ENCODE results near the gene C2orf76. TPM values are rescaled to one million over a fixed set of nuclear protein-coding genes. Genes with fewer than 3 reads are reported as not detected.
A peak's percentile ranks its signal among the peaks of the same experiment; 100 is the strongest.

C2orf76 gene
- total and polyA plus RNA-seq, 10 of the 15 experiments (the other 5 are each of a cell fraction or from before 2014, with no cell fraction given), result 14.0 to 46.1 (median 25.4) TPM

DNA sequence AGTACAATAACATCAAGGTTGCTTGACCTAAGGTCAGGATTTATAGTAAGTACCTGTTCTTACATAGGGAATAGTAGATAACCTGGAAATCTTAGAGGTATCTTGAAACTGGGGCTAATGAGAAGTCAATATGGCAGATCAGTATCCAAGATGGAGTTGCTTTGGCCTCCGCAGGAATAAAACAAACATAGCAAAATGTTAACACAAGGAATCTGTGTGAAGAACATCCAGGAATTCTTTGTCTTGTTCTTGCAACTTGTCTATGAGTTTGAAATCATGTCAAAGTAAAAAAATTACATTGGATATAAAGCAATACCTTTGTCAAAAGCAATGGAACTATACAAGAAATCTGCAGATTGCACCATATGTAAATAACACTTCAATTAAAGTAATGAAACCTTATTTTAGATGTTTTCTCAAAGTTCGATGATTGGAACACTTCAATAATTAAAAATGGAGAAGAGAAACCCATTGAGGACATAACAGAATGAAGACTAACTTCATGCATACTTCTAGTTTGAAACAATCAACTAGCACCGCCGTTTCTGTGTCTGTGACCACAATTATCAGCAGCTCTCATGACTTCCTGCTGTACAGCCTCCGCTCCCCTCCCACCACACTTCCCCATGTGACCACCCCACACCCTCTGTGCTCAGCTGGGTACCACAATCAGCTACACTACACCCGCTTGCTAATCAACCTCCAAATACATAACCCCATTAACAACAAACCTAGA is 27.6 kb downstream of the C2orf76 start (continued):
- TF ChIP-seq NBN (IDR thresholded peaks at IDR 0.05), result peak; percentile 83

DNA sequence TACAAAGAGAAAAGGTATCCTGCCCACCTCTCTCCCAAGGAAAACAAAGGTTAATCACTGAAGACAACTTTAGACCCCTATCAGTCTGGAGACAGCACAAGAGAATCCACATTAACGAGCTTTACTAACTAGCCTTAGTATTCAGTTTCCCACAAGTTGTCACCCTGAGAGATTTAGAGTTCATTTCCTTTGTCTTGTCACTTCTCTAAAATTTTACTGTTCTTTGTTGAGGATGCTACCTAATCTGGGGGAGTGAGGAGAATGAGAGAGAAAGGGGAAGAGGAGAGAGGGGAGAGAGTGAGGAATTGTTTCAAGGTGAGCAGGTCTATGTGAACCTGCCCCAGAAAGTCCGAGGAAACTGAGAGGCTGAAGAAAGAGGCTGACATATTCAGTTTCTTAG is 28.4 kb downstream of the C2orf76 start:
- Histone ChIP-seq H4K20me1 (ENCODE audit: control insufficient read depth, insufficient read depth) (no peaks in the 10 kb centered on the region), H3K4me2 (ENCODE audit: control insufficient read depth, insufficient read depth) (no peak overlapping the region), H3K27ac (ENCODE audit: control insufficient read depth, insufficient read depth) (no peak overlapping the region), H3K36me3 (ENCODE audit: control insufficient read depth in 2 of 2, insufficient read depth in 2 of 2, low read length in 1 of 2) (no peaks in the 10 kb centered on the region; a peak in 1 of 4 replicates), H3K4me1 (ENCODE audit: control insufficient read depth, insufficient read depth, low read length) (peaks cover 17% of the 10 kb centered on the region), H3K9ac (ENCODE audit: control insufficient read depth, insufficient read depth, low read length) (no peak overlapping the region), H2AFZ (ENCODE audit: control insufficient read depth, low read depth, low read length) (peak overlapping the region; percentile 42), H3K27me3 (replicated peaks in 1 of 2; ENCODE audit: control insufficient read depth in 2 of 2, insufficient read depth in 2 of 2, low read length in 1 of 2) (no peaks in the 10 kb centered on the region), H3K4me3 (no peak overlapping the region), H3K79me2 (ENCODE audit: control insufficient read depth, insufficient read depth, low read length) (no peaks in the 10 kb centered on the region), H3K9me3 (replicated peaks; ENCODE audit: control insufficient read depth, insufficient read depth, low read length) (no peaks in the 10 kb centered on the region)
- in situ Hi-C loops (cut with MboI) (no loop called here), intact Hi-C loops (cut with micrococcal nuclease; ENCODE audit: unreplicated experiment) (no loop called here)
- ChIA-PET SMC1A (ENCODE audit: uncharacterized antibody, unreplicated experiment) (interaction anchor here (0.5 to 1.3 kb wide), 6 partner anchors 12 to 36 kb away, joined by 3 to 5 read pairs (median 3); partner anchors contain the start of genes C2orf76 and DBI), POLR2A (interaction anchor here (0.9 kb wide), 1 partner anchor 50 kb away, joined by 3 read pairs; no protein-coding TSS in a partner anchor), RAD21 (ENCODE audit: unreplicated experiment) (interaction anchor here (0.6 to 1.5 kb wide), 4 partner anchors 9 to 29 kb away, joined by 3 to 6 read pairs (median 4); partner anchors contain the start of genes C2orf76 and DBI), CTCF (interaction anchor here (0.9 to 1.4 kb wide), 3 partner anchors 11 to 118 kb away, joined by 3 to 4 read pairs (median 3); no protein-coding TSS in a partner anchor)
- WGBS (ENCODE audit: insufficient coverage, insufficient replicate concordance, low lambda C conversion rate, missing lambda C conversion rate), result 96% methylated on average over 2 of the region's 2 CpGs
- TF ChIP-seq EP300 (IDR thresholded peaks at IDR 0.05; ENCODE audit: borderline replicate concordance in 1 of 2, control insufficient read depth in 1 of 2, low read depth in 2 of 2, low read length in 2 of 2) (no peak), SPI1 (IDR thresholded peaks at IDR 0.05; ENCODE audit: borderline replicate concordance, insufficient read depth, low read depth, low read length) (peak; percentile 11; the same call in 1 of the 2 replicates)
- no TSS peak for BruUV-seq (replicated peaks)
- DNase-seq (ENCODE audit: low read depth, low spot score), result no peak
- no peak for FAIRE-seq
- no peak for ATAC-seq

Measured in GM12878 (cell line).